ACC112 (cell line): ENCODE results near the gene SRSF11.
"Not testable (repeated sequence)": the region's sequence is repeated elsewhere in the genome, so short reads cannot be mapped to it uniquely, and the experiment has no call there.

Experiments used
- H2AFZ ChIP-seq: fragments of 200-600 bp; sonication (generic); one replicate; pipeline ENCODE4 v1.6.0; 2017; ENCODE audit warnings: antibody characterized with exemption, low read length; ENCODE audit not compliant: unreplicated experiment
- H3K27ac ChIP-seq: fragments of 200-600 bp; sonication (generic); 2 replicates; pipeline ENCODE4 v1.5.1; 2014; ENCODE audit warnings: low read depth, mild to moderate bottlenecking, antibody characterized with exemption, low read length, moderate library complexity
- H3K27me3 ChIP-seq: fragments of 200-600 bp; sonication (generic); 2 replicates; pipeline ENCODE4 v1.6.1; 2014; ENCODE audit warnings: mild to moderate bottlenecking, antibody characterized with exemption, low read length, moderate library complexity, mixed read lengths; ENCODE audit not compliant: insufficient read depth
- H3K36me3 ChIP-seq: fragments of 200-600 bp; sonication (generic); 2 replicates; pipeline ENCODE4 v1.6.1; 2016; ENCODE audit warnings: mild to moderate bottlenecking, antibody characterized with exemption, low read length, moderate library complexity, mixed read lengths; ENCODE audit not compliant: insufficient read depth
- H3K4me1 ChIP-seq: fragments of 200-600 bp; sonication (generic); one replicate; pipeline ENCODE4 v1.6.1; 2016; ENCODE audit warnings: low read length, mixed read lengths; ENCODE audit not compliant: insufficient read depth, unreplicated experiment, control insufficient read depth
- H3K4me3 ChIP-seq: fragments of 200-600 bp; sonication (generic); 2 replicates; pipeline ENCODE4 v1.5.1; 2014; ENCODE audit warnings: mild to moderate bottlenecking, low read depth, low read length
- H3K79me2 ChIP-seq: fragments of 200-600 bp; sonication (generic); one replicate; pipeline ENCODE4 v1.6.0; 2016; ENCODE audit warnings: low read length; ENCODE audit not compliant: control insufficient read depth, unreplicated experiment, insufficient read depth

Gene SRSF11, protein sequence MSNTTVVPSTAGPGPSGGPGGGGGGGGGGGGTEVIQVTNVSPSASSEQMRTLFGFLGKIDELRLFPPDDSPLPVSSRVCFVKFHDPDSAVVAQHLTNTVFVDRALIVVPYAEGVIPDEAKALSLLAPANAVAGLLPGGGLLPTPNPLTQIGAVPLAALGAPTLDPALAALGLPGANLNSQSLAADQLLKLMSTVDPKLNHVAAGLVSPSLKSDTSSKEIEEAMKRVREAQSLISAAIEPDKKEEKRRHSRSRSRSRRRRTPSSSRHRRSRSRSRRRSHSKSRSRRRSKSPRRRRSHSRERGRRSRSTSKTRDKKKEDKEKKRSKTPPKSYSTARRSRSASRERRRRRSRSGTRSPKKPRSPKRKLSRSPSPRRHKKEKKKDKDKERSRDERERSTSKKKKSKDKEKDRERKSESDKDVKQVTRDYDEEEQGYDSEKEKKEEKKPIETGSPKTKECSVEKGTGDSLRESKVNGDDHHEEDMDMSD

DNA sequence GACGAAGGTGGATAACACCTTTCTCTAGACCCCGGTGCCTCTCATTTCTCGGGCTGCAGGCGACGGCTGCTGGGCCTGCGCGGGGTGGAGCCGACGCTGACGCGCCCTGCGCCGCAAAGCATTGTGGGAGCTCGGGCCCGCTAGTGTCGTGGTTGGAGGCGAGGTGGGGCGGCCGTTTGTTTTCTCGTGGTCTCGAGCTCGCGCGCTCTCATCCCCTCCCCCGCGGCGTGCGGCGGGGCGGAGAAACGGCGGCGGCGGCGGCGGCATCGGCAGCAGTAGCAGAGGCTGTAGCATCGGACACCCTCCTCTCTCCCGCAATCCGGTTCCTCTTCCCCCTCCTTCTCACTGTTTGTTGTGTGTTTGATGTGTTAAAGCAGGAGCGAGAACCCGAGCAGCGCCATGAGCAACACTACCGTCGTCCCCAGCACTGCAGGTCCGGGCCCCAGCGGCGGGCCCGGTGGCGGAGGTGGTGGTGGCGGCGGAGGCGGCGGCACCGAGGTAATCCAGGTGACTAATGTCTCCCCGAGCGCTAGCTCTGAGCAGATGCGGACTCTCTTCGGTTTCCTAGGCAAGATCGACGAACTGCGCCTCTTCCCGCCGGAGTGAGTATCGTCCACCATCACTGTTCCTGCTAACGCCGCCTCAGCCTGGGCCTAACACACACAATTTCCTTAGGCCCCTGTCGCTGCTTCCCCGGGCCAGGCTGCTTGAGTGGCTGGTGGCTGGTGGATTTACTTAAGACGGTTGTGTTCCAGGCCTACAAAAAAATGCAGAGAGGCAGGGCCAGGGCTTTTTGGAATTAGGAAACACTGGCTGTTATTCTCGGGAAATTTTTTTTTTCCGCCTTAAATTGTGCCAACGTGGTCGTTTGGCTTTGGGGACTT is at the start of gene SRSF11:
Gene SRSF11, plus strand, starts transcription at position 143 of the 884 bp plus-strand sequence. Its CDS starts 257 bp downstream, at position 400.
- H2AFZ ChIP-seq = peak within 1 kb of the TSS; percentile 77
- H3K36me3 ChIP-seq = peaks cover 29% of the 10 kb centered on the region
- H3K27me3 ChIP-seq = no peaks in the 10 kb centered on the region
- peaks cover 31% of the 10 kb centered on the region for H3K4me1 ChIP-seq
- peak within 1 kb of the TSS; percentile 94 for H3K27ac ChIP-seq
- H3K79me2 ChIP-seq = peaks cover 91% of the 10 kb centered on the region
- peak within 1 kb of the TSS; percentile 89 for H3K4me3 ChIP-seq

DNA sequence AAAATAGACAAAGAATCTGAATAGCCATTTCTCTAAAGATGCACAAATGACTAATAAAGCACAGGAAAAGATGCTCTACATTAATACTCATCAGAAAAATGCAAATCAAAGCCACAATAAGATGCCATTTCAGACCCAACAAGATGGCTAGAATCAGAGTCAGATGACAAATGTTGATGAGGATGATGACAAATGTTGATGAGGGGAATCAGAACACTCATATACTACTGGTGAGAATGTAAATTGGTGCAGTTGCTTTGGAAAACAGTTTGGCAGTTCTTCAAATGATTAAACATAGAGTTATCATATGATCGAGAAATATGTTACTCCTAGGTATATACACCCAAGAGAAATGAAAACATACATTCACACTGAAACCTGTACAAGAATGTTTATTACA is 49.7 kb upstream of the SRSF11 start:
- H3K79me2 ChIP-seq = no peaks in the 10 kb centered on the region
- peaks cover 12% of the 10 kb centered on the region for H3K36me3 ChIP-seq
- H2AFZ ChIP-seq = no peak overlapping the region
- H3K27ac ChIP-seq = no peak overlapping the region
- H3K27me3 ChIP-seq = no peaks in the 10 kb centered on the region
- no peak overlapping the region for H3K4me3 ChIP-seq
- peaks cover 7% of the 10 kb centered on the region for H3K4me1 ChIP-seq

DNA sequence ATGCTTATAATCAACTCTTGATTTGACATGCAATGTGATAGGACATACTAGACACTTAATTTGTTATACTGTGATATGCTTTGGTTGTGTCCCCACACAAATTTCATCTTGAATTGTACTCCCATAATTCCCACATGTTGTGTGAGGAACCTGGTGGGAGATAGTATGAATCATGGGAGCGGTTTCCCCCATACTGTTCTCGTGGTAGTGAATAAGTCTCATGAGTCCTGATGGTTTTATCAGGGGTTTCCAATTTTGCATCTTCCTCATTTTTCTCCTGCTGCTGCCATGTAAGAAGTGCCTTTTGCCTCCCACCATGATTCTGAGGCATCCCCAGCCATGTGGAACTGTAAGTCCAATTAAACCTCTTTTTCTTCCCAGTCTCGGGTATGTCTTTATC is 36.0 kb upstream of the SRSF11 start:
- not testable (repeated sequence) for H3K4me1 ChIP-seq, H2AFZ ChIP-seq, H3K36me3 ChIP-seq, H3K27ac ChIP-seq, H3K27me3 ChIP-seq, H3K79me2 ChIP-seq, H3K4me3 ChIP-seq

DNA sequence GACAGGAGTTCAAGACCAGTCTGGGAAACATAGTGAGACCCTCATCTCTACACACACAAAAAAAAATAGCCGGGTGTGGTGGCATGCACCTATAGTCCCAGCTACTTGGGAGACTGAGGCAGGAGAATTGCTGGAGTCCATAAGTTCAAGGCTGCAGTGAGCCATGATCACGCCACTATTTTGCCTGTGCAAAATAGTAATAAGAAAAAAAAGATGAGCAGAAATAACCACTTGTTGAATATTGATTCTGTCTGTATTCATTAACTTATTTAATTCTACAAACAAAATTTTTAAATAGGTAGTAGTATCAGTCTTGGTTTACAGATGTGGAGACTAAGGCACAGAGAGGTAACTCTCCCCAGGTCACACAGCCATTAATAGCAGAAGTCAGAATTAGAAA is 32.7 kb upstream of the SRSF11 start:
- H3K79me2 ChIP-seq = peaks cover 21% of the 10 kb centered on the region

DNA sequence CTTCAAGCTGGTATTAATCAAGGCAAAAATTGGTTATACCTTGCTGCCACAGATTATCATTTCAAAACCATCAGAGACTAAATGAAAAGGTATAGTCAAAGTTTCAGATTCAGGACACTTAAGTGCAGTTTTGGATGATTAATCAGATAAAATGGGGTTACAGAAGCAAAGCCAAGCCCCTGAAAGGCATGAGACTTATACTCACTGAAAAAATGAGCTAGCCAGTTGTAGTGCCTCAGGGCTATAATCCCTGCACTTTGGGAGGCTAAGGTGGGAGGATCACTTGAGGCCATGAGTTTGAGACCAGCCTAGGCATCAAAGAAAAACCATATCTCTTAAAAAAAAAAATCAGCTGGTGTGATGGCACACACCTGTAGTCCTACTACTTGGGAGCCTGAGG is 31.0 kb upstream of the SRSF11 start:
- peaks cover 6% of the 10 kb centered on the region for H3K36me3 ChIP-seq
- peaks cover 7% of the 10 kb centered on the region for H3K4me1 ChIP-seq
- H2AFZ ChIP-seq = no peak overlapping the region
- H3K4me3 ChIP-seq = no peak overlapping the region
- peaks cover 26% of the 10 kb centered on the region for H3K79me2 ChIP-seq
- no peak overlapping the region for H3K27ac ChIP-seq
- H3K27me3 ChIP-seq = no peaks in the 10 kb centered on the region

More for the DNA sequence above, 32.7 kb upstream of the SRSF11 start:
- Histone ChIP-seq H2AFZ (no peak overlapping the region), H3K27ac (no peak overlapping the region), H3K27me3 (no peaks in the 10 kb centered on the region), H3K36me3 (peaks cover 6% of the 10 kb centered on the region), H3K4me1 (peaks cover 7% of the 10 kb centered on the region), H3K4me3 (no peak overlapping the region)

DNA sequence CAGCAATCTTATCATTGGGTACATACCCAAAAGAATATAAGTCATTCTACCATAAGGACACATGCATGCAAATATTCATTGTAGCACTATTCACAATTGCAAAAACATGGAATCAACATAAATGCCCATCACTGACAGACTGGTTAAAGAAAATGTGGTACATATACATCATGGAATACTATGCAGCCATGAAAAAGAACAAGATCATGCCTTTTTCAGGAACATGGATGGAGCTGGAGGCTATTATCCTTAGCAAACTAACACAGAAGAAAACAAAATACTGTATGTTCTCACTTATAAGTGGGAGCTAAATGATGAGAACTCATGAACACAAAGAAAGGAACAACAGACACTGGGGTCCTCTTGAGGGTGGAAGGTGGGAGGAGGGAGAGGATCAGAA is 28.7 kb upstream of the SRSF11 start:
- not testable (repeated sequence) for H3K27ac ChIP-seq, H3K27me3 ChIP-seq, H3K4me1 ChIP-seq, H2AFZ ChIP-seq, H3K4me3 ChIP-seq, H3K36me3 ChIP-seq
- H3K79me2 ChIP-seq = peaks cover 33% of the 10 kb centered on the region

DNA sequence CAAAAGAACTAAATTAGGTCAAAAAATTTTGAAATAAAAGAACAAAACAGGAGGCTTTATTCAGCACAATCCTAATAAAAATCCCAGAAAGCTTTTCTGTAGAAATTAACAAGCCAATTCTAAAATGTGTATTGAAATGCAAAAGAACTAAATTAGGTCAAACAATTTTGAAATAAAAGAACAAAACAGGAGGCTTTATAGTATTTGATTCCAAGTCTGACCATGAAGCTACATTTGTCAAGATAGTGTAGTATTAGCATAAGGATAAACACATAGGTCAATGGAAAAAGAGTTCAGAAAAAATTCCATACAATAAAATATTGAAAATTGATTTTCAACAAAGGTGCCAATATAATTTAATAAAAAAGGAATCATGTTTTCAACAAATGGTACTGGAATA is 26.6 kb upstream of the SRSF11 start:
- Histone ChIP-seq H2AFZ (no peak overlapping the region), H3K79me2 (peaks cover 42% of the 10 kb centered on the region), H3K27ac (no peak overlapping the region), H3K36me3 (0 out of 2 replicates have a peak, but pooled peaks cover 6% of the 10 kb centered on the region), H3K27me3 (no peaks in the 10 kb centered on the region), H3K4me3 (no peak overlapping the region), H3K4me1 (peaks cover 7% of the 10 kb centered on the region)

DNA sequence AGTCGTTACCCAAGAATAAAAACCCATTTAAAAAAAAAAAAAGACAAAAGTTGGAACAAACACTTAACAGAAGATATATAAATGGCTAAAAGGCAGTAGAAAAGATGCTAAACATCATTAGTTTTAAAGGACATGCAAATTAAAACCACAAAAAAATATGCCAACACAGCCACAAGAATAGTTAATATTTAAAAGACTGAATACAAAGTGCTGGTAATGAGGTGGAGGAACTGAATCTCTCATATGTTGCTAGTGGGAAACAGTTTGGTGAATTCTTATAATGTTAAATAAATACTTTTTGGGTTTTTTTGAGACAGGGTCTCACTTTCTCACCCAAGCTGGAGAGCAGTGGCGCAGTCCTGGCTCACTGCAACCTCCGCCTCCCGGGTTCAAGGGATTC is 25.8 kb upstream of the SRSF11 start:
- no peak overlapping the region for H2AFZ ChIP-seq
- 0 out of 2 replicates have a peak, but pooled peaks cover 6% of the 10 kb centered on the region for H3K36me3 ChIP-seq
- peaks cover 7% of the 10 kb centered on the region for H3K4me1 ChIP-seq
- peaks cover 39% of the 10 kb centered on the region for H3K79me2 ChIP-seq
- no peaks in the 10 kb centered on the region for H3K27me3 ChIP-seq
- H3K27ac ChIP-seq = no peak overlapping the region
- no peak overlapping the region for H3K4me3 ChIP-seq

DNA sequence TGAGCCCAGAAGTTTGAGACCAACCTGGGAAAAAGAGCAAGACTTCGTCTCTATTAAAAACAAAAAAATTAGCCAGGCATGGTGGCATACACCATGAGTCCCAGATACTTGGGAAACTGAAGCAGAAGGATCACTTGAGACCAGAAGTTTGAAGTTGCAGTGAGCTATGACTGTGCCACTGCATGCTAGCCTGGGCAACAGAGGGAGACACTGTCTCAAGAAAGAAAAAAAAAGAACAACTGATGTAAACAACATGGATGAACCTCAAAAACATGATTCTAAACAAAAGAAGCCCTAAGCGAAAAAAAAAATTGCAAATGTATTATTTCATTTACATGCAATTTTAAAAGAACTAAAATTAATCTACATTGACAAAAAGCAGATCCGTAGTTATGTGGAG is 24.8 kb upstream of the SRSF11 start:
- no peak overlapping the region for H3K27ac ChIP-seq
- H3K27me3 ChIP-seq = no peaks in the 10 kb centered on the region
- H3K4me3 ChIP-seq = no peak overlapping the region
- H3K79me2 ChIP-seq = peaks cover 44% of the 10 kb centered on the region
- peaks cover under 1% of the 10 kb centered on the region for H3K4me1 ChIP-seq
- 0 out of 2 replicates have a peak, but pooled peaks cover 6% of the 10 kb centered on the region for H3K36me3 ChIP-seq
- H2AFZ ChIP-seq = no peak overlapping the region

DNA sequence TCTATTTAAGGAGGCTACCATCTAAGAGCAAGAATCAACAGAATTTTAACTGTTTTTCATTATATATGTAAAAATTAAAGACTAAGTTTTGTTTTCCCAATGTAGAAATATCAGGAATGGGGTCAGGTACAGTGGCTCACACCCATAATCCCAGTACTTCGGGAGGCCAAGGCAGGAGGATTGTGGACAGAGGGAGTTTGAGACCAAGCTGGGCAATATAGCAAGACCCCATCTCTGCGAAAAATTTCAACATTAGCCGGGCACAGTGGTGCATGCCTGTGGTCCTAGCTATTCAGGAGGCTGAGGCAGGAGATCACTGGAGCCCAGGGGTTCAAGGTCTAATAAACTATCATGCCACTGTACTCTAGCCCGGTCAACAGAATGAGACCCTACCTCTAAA is 21.1 kb upstream of the SRSF11 start:
- Histone ChIP-seq H3K27me3 (no peaks in the 10 kb centered on the region), H3K27ac (no peak overlapping the region), H3K4me1 (peaks cover 10% of the 10 kb centered on the region), H3K36me3 (no peaks in the 10 kb centered on the region), H3K79me2 (peaks cover 61% of the 10 kb centered on the region), H3K4me3 (no peak overlapping the region), H2AFZ (no peak overlapping the region)
